Pancreas (tissue), 10 donors: ENCODE results near the gene PLD1. TPM values are rescaled to one million over a fixed set of nuclear protein-coding genes. Genes with fewer than 3 reads are reported as not detected.
"Not testable (repeated sequence)": the region's sequence is repeated elsewhere in the genome, so short reads cannot be mapped to it uniquely, and the experiment has no call there.

ENCODE experiments used
- ATAC-seq, 4 donors: fragments of 200-7000 bp; cut with Tn5 transposase; one replicate each; pipeline versions ENCODE4 v1.8.0 to v1.9.1; 2020; ENCODE audit warnings: mild to moderate bottlenecking in 4 of 4, moderate library complexity in 4 of 4
- DNase-seq, 6 donors: peaks; one replicate each; pipeline ENCODE4 v3.0.0-alpha.2; 2020
- FAIRE-seq: peaks from 2 replicates; lab custom pipeline; 2012; peaks lifted over from hg19 to GRCh38; lab: Jason Lieb, UNC
- H3K27ac ChIP-seq, 4 donors: fragments of 200-600 bp; sonication (generic); 1 replicate in 3 of 4; 2 replicates in 1 of 4; pipeline versions ENCODE4 v1.5.0 to v1.8.0; 2020
- H3K27me3 ChIP-seq, 4 donors: fragments of 200-600 bp; one replicate each; pipeline ENCODE4 v1.8.0; 2021
- H3K36me3 ChIP-seq, 3 donors: fragments of 200-600 bp; sonication (generic) in 1 of 3; one replicate each; pipeline versions ENCODE4 v1.5.0 to v1.8.0; 2020 to 2021
- H3K4me1 ChIP-seq, 3 donors: fragments of 200-600 bp; one replicate each; pipeline ENCODE4 v1.8.0; 2021
- H3K4me3 ChIP-seq, 4 donors: fragments of 200-600 bp; sonication (generic) in 2 of 4; one replicate each; pipeline versions ENCODE4 v1.5.0 to v1.8.0; 2020 to 2021
- H3K9me3 ChIP-seq, 4 donors: fragments of 200-600 bp; one replicate each; pipeline ENCODE4 v1.8.0; 2021
- WGBS, 2 donors: extraction: QIAGEN DNeasy Blood & Tissue Kit; methylation state at CpG; one replicate each; pipeline ENCODE4 v1.1.7; 2013; 5-methylcytosine and 5-hydroxymethylcytosine counted together
- intact Hi-C, 3 donors: fragments of 100-400 bp; cut with DNase I; formaldehyde crosslinking; loops; one replicate each; pipeline versions ENCODE4 v1.11.1 to v1.14.2; 2022
- polyA plus RNA-seq, 2 donors: library from polyadenylated mRNA; stranded (reverse); fragments of 200-250 nt; gene quantifications; one replicate each; pipeline ENCODE4 v1.2.3, GENCODE V29; 2013
- total RNA-seq, 6 donors: library from RNA; stranded (reverse); fragmentation: NEBNext Ultra II Directional in 4 of 6; extraction: Animal tissue kit (Norgen Biotek cat#: 25700) in 4 of 6; gene quantifications; one replicate each; pipeline versions ENCODE4 v1.2.1 to v1.2.4, GENCODE V29; 2021 to 2023
- TF ChIP-seq, protein P1 (sequence below), 4 donors: fragments of 200-600 bp; sonication (generic) in 3 of 4; IDR thresholded peaks; one replicate each; pipeline versions ENCODE4 v1.5.0 to v1.8.0; 2021; ENCODE audit warnings: antibody characterized with exemption in 4 of 4
- donor health status: healthy with polysubstance abuse.
- donor health status: DM: no; HTN: no; CAD: no; lungs with moderate emphysema.
- donor health status: DM: no; HTN: no; CAD: no.
- donor health status: control.
- donor health status: control.
- donor health status: Bipolar disorder and iron deficiency.
- donor health status: DM: yes; HTN: yes; CAD: no.
- donor health status: DM: no; HTN: no; CAD: no.
- donor health status: DM: no; HTN: no; CAD: no.
- donor health status: DM: yes; HTN: yes; CAD: no.

PLD1 gene
- total and polyA plus RNA-seq, 8 donors = 14.7 to 62.1 (median 33.7) TPM

DNA sequence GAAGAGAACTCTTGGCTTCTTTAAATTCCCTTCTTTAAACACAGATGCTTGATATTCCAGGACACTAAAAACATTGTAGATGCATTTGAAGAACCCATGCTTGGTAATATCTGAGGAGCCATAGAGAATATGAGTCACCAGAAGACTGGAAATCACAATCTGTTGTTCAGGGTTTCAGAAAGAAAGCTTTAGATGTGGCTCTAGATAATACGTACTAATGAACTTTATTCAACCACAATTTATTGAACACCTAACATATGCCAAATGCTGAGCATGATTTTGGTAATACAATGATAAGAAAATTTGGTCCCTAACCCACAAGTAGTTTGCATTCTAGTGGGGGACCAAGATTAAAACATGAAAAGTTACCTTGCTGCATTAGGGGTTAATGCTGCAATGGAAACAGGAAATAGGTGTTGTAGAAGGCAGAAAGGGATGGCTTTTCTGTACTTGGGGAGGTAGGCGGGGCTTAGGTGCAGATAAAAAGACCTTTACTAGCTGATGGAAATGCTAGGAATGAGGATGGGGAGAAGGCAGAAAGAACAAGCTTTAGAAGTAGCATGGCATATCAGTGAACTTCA is 11.6 kb upstream of the PLD1 start:
- WGBS, 2 donors = 44 to 63% methylated on average over 2 of the region's 2 CpGs
- no peak for ATAC-seq

DNA sequence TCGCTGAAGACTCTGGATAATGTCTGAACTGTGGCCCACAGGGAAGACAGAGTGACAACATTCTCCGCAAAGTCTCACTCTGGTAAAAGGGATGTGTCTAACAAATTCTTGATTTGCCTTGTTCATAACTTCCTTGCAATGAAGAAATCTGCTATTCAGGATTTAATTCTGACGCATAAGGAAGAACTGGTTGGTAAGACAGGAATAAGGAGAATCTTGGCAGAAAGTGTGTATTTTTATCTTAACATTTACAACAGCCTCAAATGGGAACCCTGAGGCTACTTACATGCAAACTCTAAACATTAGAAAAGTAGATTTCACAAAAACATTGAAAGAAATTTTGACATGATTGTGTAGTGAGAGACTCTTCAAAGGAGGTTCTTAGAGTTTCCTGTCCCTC is 10.8 kb upstream of the PLD1 start:
- H3K27me3 ChIP-seq = no peaks in the 10 kb centered on the region
- no peak for DNase-seq
- WGBS, 2 donors = 92 to 97% methylated on average over 3 of the region's 3 CpGs
- TF ChIP-seq, protein P1, sequence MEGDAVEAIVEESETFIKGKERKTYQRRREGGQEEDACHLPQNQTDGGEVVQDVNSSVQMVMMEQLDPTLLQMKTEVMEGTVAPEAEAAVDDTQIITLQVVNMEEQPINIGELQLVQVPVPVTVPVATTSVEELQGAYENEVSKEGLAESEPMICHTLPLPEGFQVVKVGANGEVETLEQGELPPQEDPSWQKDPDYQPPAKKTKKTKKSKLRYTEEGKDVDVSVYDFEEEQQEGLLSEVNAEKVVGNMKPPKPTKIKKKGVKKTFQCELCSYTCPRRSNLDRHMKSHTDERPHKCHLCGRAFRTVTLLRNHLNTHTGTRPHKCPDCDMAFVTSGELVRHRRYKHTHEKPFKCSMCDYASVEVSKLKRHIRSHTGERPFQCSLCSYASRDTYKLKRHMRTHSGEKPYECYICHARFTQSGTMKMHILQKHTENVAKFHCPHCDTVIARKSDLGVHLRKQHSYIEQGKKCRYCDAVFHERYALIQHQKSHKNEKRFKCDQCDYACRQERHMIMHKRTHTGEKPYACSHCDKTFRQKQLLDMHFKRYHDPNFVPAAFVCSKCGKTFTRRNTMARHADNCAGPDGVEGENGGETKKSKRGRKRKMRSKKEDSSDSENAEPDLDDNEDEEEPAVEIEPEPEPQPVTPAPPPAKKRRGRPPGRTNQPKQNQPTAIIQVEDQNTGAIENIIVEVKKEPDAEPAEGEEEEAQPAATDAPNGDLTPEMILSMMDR (IDR thresholded peaks at IDR 0.05) = no peak
- H3K27ac ChIP-seq = no peak overlapping the region
- peaks cover 0 to 7% (median 0%) of the 10 kb centered on the region in 3 donors for H3K4me1 ChIP-seq
- no peak overlapping the region for H3K4me3 ChIP-seq
- intact Hi-C loops = no loop called here
- no peak for FAIRE-seq
- H3K36me3 ChIP-seq = no peaks in the 10 kb centered on the region
- ATAC-seq = no peak
- no peaks in the 10 kb centered on the region for H3K9me3 ChIP-seq

More for the DNA sequence above, 11.6 kb upstream of the PLD1 start:
- TF ChIP-seq, protein P1 (IDR thresholded peaks at IDR 0.05) = no peak
- Histone ChIP-seq H3K4me3 (no peak overlapping the region), H3K4me1 (peaks cover 0 to 8% (median 0%) of the 10 kb centered on the region in 3 donors), H3K27me3 (no peaks in the 10 kb centered on the region), H3K36me3 (no peaks in the 10 kb centered on the region), H3K27ac (no peak overlapping the region), H3K9me3 (no peaks in the 10 kb centered on the region)
- FAIRE-seq (no peak), DNase-seq (no peak)
- intact Hi-C loops = no loop called here

DNA sequence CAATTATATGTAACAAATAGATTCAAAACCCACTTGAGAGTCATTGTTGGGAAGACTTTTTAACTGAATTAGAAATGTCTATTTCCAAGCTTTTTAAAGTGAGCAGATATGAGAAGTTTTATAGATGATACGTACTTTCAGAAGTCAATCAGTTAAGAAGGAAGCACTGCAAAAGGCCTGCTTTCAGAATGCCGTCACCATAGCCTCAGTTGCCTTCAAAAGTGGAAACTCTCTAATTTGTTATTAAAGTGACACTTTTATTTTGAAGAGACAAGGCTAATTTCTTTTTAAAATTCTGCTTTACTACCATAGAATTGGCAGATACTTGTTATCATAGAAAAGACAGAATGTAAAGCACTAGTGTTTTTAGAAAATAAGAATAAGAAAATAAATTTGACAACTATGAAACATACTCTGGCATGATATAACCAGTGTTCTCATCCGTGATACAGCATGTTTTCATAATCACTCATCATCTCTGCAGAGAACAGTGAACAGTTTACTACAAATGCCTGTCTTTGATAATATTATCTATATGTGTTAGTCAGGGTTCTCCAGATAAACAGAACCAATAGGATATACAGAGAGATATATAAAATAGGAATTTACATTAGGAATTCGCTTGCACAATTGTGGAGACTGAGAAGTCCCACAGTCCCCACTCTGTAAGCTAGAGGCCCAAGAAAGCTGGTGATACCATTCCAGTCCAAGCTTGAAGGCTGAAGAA is 7.0 kb upstream of the PLD1 start:
- DNase-seq (no peak), ATAC-seq (no peak), FAIRE-seq (no peak)
- H3K27ac ChIP-seq = no peak overlapping the region
- H3K9me3 ChIP-seq = no peaks in the 10 kb centered on the region
- TF ChIP-seq, protein P1 (IDR thresholded peaks at IDR 0.05) = no peak
- no peak overlapping the region for H3K4me3 ChIP-seq
- intact Hi-C loops = no loop called here
- H3K27me3 ChIP-seq = no peaks in the 10 kb centered on the region
- H3K4me1 ChIP-seq = no peaks in the 10 kb centered on the region
- H3K36me3 ChIP-seq = no peaks in the 10 kb centered on the region
- 93 to 94% methylated on average over 4 of the region's 4 CpGs for WGBS, 2 donors

DNA sequence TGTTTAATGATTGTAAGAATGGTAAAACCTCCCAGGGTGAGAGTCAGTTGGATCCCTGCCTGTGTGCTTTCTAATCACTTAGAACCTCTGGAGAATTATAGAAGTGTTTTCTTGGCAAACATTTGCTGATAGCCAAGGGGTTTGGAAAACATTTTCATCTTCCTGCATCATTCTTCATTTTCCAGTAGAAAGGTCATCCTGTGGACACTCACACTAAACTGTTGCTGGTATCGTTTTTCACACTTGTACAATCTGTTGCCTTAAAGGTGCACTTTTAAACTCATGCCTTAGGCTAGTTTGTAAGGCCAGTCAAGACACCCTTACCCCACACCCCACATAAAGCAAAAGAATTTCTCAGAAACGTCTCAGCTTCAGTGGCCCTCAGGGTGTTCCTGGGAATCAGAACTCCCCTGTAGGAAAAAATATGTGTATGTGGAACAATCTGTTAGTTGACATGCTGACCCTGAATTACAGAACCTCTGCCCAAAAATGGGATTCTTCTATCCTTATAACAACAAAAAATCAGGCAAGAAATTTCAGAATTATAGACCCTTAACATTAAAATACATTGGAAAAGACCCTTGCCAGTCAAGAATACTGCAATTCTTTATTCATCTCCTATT is 5.8 kb upstream of the PLD1 start:
- intact Hi-C loops = no loop called here
- TF ChIP-seq, protein P1 (IDR thresholded peaks at IDR 0.05) = no peak
- ATAC-seq = no peak
- Histone ChIP-seq H3K36me3 (no peaks in the 10 kb centered on the region), H3K9me3 (no peaks in the 10 kb centered on the region), H3K4me3 (no peak overlapping the region), H3K27ac (no peak overlapping the region), H3K4me1 (peaks cover 0 to 7% (median 3%) of the 10 kb centered on the region in 3 donors), H3K27me3 (no peaks in the 10 kb centered on the region)
- DNase-seq = no peak
- 22 to 23% methylated on average over 2 of the region's 2 CpGs for whole genome bisulfite sequencing, 2 donors
- no peak for FAIRE-seq

DNA sequence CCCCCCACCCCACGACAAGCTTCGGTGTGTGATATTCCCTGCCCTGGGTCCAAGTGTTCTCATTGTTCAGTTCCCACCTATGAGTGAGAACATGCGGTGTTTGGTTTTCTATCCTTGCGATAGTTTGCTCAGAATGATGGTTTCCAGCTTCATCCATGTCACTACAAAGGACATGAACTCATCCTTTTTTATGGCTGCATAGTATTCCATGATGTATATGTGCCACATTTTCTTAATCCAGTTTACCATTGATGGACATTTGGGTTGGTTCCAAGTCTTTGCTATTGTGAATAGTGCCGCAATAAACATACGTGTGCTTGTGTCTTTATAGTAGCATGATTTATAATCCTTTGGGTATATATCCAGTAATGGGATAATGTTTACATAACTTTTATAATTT is 4.4 kb upstream of the PLD1 start:
- peaks cover 0 to 11% (median 4%) of the 10 kb centered on the region in 3 donors for H3K4me1 ChIP-seq
- H3K4me3 ChIP-seq, H3K9me3 ChIP-seq, H3K27me3 ChIP-seq, H3K27ac ChIP-seq, intact Hi-C loops, DNase-seq, FAIRE-seq, H3K36me3 ChIP-seq, ATAC-seq: not testable (repeated sequence)
- 92 to 93% methylated on average over 6 of the region's 6 CpGs for WGBS, 2 donors
